GM18870 (cell line): Measurements from ENCODE around the gene TGFBR2.

Source experiments
- ATAC-seq: cut with Tn5 transposase; IDR thresholded peaks from one replicate; pipeline ENCODE4 v1.9.1; 2021; ENCODE audit warnings: moderate library complexity; ENCODE audit not compliant: unreplicated experiment

Gene TGFBR2

DNA sequence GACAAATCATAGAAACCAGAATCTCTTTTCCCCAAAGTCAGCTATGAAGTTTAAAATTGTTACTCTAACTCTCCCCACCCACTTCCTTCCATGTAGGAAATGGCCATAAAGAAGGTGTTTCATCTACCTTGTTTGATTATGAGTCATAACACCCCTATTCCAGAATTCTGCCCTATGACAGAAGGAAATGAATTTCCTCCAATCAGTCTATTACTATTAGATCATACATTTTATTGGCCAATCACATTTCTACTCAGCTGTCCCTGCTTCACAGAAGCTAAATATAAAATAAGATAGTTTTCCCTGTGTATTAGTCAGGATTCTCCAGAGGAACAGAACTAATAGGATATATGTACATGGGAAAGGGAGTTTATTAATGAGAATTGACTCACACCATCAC lies 102.1 kb downstream of the TGFBR2 start:
- no peak for ATAC-seq

DNA sequence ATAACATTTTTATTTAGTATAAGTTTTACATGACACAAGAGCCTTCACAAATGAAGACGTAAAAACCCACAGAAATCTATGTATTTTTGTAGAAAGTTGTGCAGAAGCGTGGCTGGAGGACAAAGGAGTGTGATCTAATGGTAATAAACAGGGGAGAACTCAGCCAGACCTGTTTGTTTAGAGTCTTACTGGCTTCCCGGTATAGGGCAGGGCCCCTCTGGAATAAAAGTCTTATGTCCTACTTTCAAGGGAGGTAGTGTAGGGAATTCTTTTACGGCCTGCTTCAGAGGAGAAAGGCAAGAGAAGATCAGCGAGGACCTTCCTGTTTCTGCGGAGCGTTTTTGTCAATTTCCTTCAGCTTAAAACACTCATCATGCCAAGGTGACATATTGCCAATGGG lies 103.6 kb downstream of the TGFBR2 start:
- ATAC-seq = no peak

DNA sequence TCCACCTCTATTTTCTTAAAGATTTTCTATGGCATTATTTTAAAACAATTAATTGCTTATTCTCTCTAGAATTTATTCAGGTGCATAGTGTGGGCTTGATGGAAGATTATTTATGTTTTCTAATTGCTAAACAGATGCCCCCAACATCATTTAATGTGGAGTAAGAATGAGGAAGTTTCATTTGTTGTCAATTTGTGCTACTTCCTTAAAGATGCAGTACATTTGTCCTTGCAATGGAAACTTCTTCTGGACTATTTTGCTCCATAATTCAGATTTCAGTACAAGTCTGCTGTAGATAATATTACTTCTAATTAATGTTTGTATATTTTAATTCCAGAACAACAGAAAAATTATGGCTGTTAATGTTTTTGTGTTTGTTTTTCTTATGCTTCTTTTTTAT lies 104.8 kb downstream of the TGFBR2 start:
- ATAC-seq = no peak

DNA sequence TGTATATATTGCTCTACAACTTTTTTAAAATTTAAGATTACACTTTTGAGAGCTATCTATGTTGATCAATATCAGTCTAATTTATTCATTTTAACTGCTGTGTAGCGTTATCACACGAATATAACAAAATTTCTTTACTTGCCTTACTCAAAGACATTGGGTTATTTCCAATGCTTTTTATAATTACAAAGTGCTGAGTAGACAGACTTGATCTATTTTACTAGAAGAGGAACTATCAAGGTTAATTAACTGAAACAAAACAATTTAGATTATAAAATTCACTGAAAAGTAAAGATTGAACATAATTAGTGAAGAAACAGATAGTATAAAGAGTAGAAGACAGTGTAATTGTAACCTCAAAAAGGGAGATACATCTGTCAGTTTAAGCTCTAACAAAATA lies 105.5 kb downstream of the TGFBR2 start:
- no peak for ATAC-seq

DNA sequence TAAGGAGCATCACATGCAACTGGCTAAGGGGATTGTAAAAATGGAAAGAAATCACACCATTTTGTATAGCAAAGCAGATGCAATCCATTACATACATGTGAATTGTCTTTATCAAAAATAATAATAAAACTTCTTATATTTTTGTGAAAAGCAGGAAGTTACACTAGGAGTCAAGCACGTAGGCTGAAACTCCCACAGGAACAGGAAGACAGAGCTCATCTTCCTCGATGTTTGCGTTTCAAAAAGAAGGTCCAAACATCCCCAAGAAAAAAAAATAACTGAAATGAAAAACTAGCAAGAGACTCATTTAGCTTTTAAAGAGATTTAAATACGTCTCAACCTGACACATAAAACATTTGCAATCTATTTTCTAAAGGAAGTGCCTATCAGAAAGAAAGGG lies 106.6 kb downstream of the TGFBR2 start:
- ATAC-seq = no peak

DNA sequence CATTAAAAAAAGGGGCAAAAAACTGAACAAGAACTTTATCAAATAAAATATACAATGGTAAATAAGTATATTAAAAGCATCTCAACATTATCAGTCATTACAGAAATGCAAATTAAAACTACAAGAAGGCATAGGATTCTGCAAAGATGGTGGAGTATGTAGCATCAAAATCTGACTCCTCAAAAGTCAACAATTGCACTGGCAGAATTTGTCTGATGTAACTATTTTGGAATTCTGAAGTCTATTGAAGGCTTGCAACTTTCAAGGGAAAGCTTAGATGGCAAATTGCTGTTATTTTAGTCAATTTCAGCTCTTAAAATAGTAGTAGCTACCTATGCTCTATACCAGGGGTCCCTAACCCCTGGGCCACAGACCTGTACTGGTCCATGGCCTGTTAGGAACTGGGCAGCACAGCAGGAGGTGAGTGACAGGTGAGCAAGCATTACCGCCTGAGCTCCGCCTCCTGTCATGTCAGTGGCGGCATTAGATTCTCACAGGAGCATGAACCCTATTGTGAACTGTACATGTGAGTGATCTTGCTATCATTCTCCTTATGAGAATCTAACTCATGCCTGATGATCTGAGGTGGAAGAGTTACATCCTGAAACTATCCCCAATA lies 107.6 kb downstream of the TGFBR2 start:
- ATAC-seq = no peak

DNA sequence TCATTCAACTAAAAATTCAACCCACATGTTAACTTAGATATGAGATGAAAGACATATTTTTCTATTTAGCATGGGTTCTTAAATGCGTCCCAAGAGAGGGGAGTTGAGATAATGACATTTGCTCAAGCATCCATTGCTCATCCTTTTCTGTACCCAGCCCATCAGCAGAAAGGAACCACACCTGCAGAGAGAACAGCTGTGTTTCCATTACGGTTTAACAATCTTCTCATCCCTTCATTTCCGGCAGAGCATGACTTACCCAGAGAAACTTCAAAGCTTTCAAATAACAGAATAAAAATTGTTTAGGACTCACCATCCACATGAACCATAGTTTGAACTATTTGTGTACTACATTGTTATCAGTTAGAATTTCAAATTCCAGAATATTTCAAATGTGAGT lies 113.1 kb downstream of the TGFBR2 start:
- ATAC-seq = no peak

GRCh38 chr3:30720586-30721313 lies 114.3 kb downstream of the TGFBR2 start:
- no peak for ATAC-seq

GRCh38 chr3:30721314-30721634 lies 114.9 kb downstream of the TGFBR2 start:
- ATAC-seq = no peak

GRCh38 chr3:30723211-30723610 lies 116.8 kb downstream of the TGFBR2 start:
- no peak for ATAC-seq

GRCh38 chr3:30724863-30725262 lies 118.5 kb downstream of the TGFBR2 start:
- ATAC-seq = no peak

GRCh38 chr3:30728143-30728542 lies 121.7 kb downstream of the TGFBR2 start:
- ATAC-seq = no peak

DNA sequence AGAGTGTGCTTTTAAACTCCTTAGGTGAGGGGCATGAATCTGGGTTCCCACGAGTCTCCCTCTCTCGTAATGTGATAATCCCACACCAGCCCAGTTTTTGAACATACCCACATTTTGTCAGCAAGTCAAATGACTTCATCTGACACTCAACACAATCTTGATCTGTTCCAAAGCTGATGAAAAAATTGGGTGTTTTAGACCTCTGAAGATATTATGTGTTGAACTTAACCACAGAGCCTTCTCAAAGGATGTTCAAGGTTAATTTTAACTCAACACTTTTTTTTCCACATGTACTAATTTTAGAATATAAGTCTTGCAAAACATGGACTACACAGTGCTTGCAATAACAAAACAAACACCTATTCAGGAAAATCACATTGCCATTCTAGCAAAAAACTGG lies 123.1 kb downstream of the TGFBR2 start:
- ATAC-seq = no peak

DNA sequence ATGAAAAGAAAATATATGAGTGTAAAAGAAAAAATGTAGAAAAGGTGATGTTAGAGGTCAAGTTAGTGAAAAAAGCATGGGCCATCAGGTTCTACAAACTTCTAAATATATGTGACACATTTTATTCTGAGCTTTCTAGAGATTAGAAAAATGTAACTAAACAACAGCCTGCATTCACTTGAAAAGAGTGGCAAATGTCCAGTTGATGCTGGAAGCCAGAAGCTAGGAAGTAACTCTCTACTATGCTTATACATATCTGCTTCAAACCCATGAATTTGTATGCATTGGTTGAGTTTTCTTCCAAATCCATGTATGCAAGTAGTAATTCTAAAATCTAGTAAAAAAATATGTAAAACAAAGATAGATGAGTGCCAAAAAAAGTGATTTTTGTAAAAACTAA lies 123.5 kb downstream of the TGFBR2 start:
- ATAC-seq = no peak

GRCh38 chr3:30730967-30731366 lies 124.6 kb downstream of the TGFBR2 start:
- no peak for ATAC-seq

- ATAC-seq = no peak
Measured at GRCh38 chr3:30733209-30733608, 126.8 kb downstream of the TGFBR2 start.

- no peak for ATAC-seq
Measured at GRCh38 chr3:30733696-30734095, 127.3 kb downstream of the TGFBR2 start.

DNA sequence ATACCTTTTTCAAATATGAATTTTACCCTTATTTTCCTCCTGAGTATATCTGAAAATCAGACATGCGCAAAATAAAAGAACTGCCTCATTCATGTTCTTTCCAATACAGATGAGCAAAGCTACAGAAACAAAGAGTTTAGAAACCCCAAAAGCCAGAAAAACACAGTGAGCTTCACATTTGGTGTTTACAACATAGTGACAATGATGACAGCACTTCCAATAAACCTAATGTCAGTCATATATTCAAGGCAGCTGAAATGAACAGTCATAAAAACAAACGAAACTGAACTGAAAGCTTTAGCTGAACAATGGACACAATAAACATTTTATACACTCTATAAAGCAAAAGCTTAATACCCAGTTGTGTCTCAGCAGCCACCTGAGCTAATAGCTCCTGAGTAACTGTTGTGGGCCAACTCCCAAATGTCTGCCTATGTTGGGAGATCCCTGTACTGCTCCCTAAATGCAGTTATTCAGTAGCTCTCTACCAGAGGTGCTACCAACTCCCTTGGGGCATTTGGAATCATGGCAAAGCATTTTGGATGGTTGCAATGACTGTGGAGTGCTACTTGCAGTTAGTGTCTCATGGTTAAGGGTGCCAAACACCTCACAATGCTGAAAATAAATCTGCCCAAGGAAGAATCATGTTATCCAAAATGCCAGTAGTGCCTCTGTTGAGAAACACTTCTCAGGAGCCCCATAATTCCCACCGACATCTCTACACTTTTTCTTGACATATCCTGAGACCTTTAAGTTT lies 131.5 kb downstream of the TGFBR2 start:
- no peak for ATAC-seq

GRCh38 chr3:30738605-30739004 lies 132.2 kb downstream of the TGFBR2 start:
- ATAC-seq = no peak

- no peak for ATAC-seq
Measured at GRCh38 chr3:30741889-30742288, 135.5 kb downstream of the TGFBR2 start.

DNA sequence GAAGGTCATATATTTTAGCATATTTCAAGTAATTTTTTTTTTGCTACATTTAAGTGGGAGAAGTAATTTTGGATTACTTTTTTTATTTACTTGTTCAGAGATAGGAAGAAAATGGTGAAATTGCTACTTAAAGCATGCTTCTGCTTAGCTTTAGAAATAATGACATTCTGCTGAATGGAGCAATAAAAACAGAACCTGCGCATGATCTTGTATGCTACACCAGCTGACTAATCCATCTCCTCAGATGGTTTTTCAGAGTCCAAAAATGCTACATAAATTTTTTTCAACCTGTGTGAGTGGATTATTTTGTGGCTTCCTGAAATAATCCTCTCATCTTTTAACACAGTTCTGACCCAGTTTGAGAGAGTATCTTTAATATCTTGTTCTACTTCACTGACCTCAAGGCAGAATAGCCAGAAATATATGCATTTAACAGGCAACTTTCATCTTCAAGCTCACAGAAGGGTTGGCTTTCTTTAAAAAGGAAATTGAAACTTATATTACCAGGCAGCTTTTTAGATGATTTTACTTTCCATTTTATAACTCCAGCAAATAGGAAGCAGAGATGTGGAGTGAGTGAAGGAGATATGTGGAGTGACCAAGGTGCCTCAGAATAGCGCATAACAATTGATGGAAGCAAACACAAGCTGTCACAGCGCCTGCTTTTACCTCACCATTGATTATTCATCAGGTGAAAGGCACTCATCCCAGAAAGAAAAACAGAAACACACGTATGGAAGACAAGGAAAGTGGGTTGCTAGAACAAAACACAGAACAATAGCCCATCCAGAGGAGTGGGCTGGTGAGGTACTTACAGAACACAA lies 136.6 kb downstream of the TGFBR2 start:
- no peak for ATAC-seq
